ENCODE results near the gene KCNAB1.

Gene KCNAB1

GRCh38 chr3:156389449-156389950, 269.1 kb downstream of the KCNAB1 start:
- H3K4me3 ChIP-seq (ENCODE audit: control insufficient read depth, low read depth, low read length), result no peak overlapping the region
- no peak for DNase-seq (ENCODE audit: low read depth)
- no peak for TF ChIP-seq CTCF (IDR thresholded peaks at IDR 0.05; ENCODE audit: control insufficient read depth, insufficient read depth, low read depth, low read length, missing control alignments)

DNA sequence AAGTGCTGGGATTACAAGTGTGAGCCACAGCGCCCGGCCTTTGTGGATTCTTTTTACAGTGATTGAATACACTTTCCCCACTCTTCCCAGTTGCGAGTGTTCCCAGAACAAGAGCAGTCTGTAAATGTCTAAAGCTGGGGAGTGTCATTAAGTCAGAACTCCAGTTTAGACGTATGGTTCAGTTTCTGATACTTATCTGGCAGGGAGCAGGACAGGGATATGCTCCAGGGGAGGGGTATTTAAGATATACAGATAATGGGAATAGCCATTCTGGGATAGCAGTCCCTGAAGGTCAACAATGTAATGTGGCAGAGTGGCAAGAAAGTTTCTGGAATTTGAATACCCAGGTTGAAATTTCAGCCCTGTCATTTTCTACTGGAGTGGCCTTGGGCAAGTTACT, 270.5 kb downstream of the KCNAB1 start:
- no peak for TF ChIP-seq CTCF (IDR thresholded peaks at IDR 0.05; ENCODE audit: control insufficient read depth, insufficient read depth, low read depth, low read length, missing control alignments)
- no peak for DNase-seq (ENCODE audit: low read depth)
- no peak overlapping the region for H3K4me3 ChIP-seq (ENCODE audit: control insufficient read depth, low read depth, low read length)

GRCh38 chr3:156395961-156396710, 275.8 kb downstream of the KCNAB1 start:
- H3K4me3 ChIP-seq (ENCODE audit: control insufficient read depth, low read depth, low read length), result no peak overlapping the region
- DNase-seq (ENCODE audit: low read depth), result no peak
- no peak for TF ChIP-seq CTCF (IDR thresholded peaks at IDR 0.05; ENCODE audit: control insufficient read depth, insufficient read depth, low read depth, low read length, missing control alignments)

DNA sequence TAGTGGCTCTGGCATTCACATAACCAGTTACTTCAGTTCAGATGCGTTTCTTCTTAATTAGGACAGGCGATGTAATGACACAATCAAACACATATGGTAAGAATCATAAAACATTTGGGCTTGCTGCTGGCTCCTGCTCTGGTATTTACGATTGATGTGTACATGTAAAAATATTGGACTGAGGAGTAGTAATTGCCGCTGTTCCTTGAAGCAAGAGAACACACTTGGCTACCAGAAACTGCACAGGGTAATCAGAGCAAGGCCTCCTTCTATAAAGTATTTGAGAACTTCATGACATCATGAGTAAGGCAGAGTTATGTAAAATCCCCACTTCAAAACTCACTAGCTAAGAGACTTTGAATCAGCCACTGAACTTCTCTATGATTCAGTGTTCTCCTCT, 276.5 kb downstream of the KCNAB1 start:
- H3K4me3 ChIP-seq (ENCODE audit: control insufficient read depth, low read depth, low read length), result no peak overlapping the region
- no peak for TF ChIP-seq CTCF (IDR thresholded peaks at IDR 0.05; ENCODE audit: control insufficient read depth, insufficient read depth, low read depth, low read length, missing control alignments)
- peak; percentile 64 for DNase-seq (ENCODE audit: low read depth)

DNA sequence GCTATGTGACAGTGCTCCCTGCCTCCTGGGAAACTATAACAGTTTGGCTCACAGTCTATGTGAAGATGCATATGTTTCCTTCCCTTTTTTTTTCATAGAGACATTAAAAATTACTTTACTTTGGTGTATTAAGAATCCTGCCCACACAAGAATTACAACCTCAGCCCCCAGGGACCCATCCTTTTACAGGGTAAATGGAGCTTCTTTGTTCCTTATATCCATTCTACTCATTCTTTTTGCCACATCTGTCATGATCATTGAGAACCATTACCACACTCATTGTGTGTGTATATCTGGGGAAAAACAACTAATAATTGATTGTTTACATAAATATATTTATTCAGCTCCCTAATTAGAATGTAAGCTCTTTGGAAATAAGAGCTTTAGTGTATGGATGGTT, 277.2 kb downstream of the KCNAB1 start:
- no peak for DNase-seq (ENCODE audit: low read depth)
- TF ChIP-seq CTCF (IDR thresholded peaks at IDR 0.05; ENCODE audit: control insufficient read depth, insufficient read depth, low read depth, low read length, missing control alignments), result no peak
- no peak overlapping the region for H3K4me3 ChIP-seq (ENCODE audit: control insufficient read depth, low read depth, low read length)

- no peak overlapping the region for H3K4me3 ChIP-seq (ENCODE audit: control insufficient read depth, low read depth, low read length)
- TF ChIP-seq CTCF (IDR thresholded peaks at IDR 0.05; ENCODE audit: control insufficient read depth, insufficient read depth, low read depth, low read length, missing control alignments), result no peak
Observed at GRCh38 chr3:156400062-156400461, 279.7 kb downstream of the KCNAB1 start.

More at GRCh38 chr3:156400062-156400461, 279.7 kb downstream of the KCNAB1 start:
- DNase-seq (ENCODE audit: low read depth), result no peak

Measured in AG09309 (cell line).